Neural cell (in vitro differentiated cells): ENCODE data around the gene PQBP1. TPM values are rescaled to one million over a fixed set of nuclear protein-coding genes. Genes with fewer than 3 reads are reported as not detected.

Experiments used
- H2AFZ ChIP-seq: fragments of 200-600, 300-800 bp; sonication (generic), shearing (Covaris generic); 2 replicates; pipeline ENCODE4 v1.6.0; 2014; ENCODE audit warnings: low read depth, mild to moderate bottlenecking, antibody characterized with exemption, low read length, moderate library complexity
- H3F3A ChIP-seq: fragments of 200-600 bp; shearing (Covaris generic); 2 replicates; pipeline ENCODE4 v1.6.1; 2016; ENCODE audit warnings: mild to moderate bottlenecking, moderate library complexity, mixed read lengths, antibody characterized with exemption, low read length; ENCODE audit not compliant: insufficient read depth, poor library complexity, severe bottlenecking
- H3K27ac ChIP-seq: fragments of 200-600, 300-800 bp; sonication (generic), shearing (Covaris generic); 2 replicates; pipeline ENCODE4 v1.5.1; 2014; ENCODE audit warnings: mild to moderate bottlenecking, low read length, moderate library complexity
- H3K27me3 ChIP-seq: fragments of 300-800, 200-600 bp; sonication (generic), shearing (Covaris generic); 2 replicates; pipeline ENCODE4 v1.6.0; 2014; ENCODE audit warnings: mild to moderate bottlenecking, low read depth, low read length, moderate library complexity; ENCODE audit not compliant: insufficient read depth
- H3K36me3 ChIP-seq: fragments of 300-800, 200-600 bp; sonication (generic), shearing (Covaris generic); 2 replicates; pipeline ENCODE4 v1.5.1; 2014; ENCODE audit warnings: mild to moderate bottlenecking, antibody characterized with exemption, low read length, moderate library complexity; ENCODE audit not compliant: insufficient read depth
- H3K4me2 ChIP-seq: fragments of 300-800, 200-600 bp; sonication (generic), shearing (Covaris generic); 2 replicates; pipeline ENCODE4 v1.6.0; 2014; ENCODE audit warnings: mild to moderate bottlenecking, low read length
- H3K4me3 ChIP-seq: fragments of 300-800, 200-600 bp; sonication (generic), shearing (Covaris generic); 2 replicates; pipeline ENCODE4 v1.5.1; 2014; ENCODE audit warnings: mild to moderate bottlenecking, low read length, moderate library complexity
- H3K79me2 ChIP-seq: fragments of 200-600 bp; shearing (Covaris generic); replicated peaks from 2 replicates; pipeline ENCODE4 v1.6.0; 2014; ENCODE audit warnings: mild to moderate bottlenecking, low read length, moderate library complexity; ENCODE audit not compliant: insufficient read depth
- H3K9ac ChIP-seq: fragments of 300-800, 200-600 bp; sonication (generic), shearing (Covaris generic); 2 replicates; pipeline ENCODE4 v1.6.1; 2016; ENCODE audit warnings: mild to moderate bottlenecking, low read length, mixed read lengths
- H3K9me2 ChIP-seq: fragments of 200-600 bp; shearing (Covaris generic); 2 replicates; pipeline ENCODE4 v1.6.1; 2016; ENCODE audit warnings: mild to moderate bottlenecking, low read length, mixed read lengths; ENCODE audit not compliant: insufficient read depth
- H3K9me3 ChIP-seq: fragments of 200-600, 300-800 bp; sonication (generic), shearing (Covaris generic); 2 replicates; pipeline ENCODE4 v1.6.1; 2016; ENCODE audit warnings: mild to moderate bottlenecking, mixed run types, low read length, moderate library complexity, mixed read lengths
- H4K20me1 ChIP-seq: fragments of 200-600 bp; shearing (Covaris generic); 2 replicates; pipeline ENCODE4 v1.6.1; 2016; ENCODE audit warnings: mild to moderate bottlenecking, mixed run types; ENCODE audit not compliant: insufficient read depth
- EP300 ChIP-seq: fragments of 450-650 bp; conservative IDR thresholded peaks from 2 replicates; pipeline ENCODE4 v1.6.1; 2014; ENCODE audit warnings: antibody characterized with exemption, mild to moderate bottlenecking, moderate library complexity; ENCODE audit not compliant: poor library complexity, severe bottlenecking
- EZH2 ChIP-seq: fragments of 200-600, 300-800 bp; shearing (Covaris generic), sonication (generic); IDR thresholded peaks from 2 replicates; pipeline ENCODE4 v1.6.1; 2014; ENCODE audit warnings: antibody characterized with exemption, low read length, borderline replicate concordance, mild to moderate bottlenecking; ENCODE audit not compliant: insufficient read depth, poor library complexity, severe bottlenecking
- MXI1 ChIP-seq: fragments of 450-650 bp; conservative IDR thresholded peaks from 2 replicates; pipeline ENCODE4 v1.6.1; 2014; ENCODE audit warnings: antibody characterized with exemption, mild to moderate bottlenecking; ENCODE audit not compliant: poor library complexity, severe bottlenecking
- POLR2AphosphoS5 ChIP-seq: IDR thresholded peaks from 2 replicates; pipeline ENCODE4 v1.6.1; 2012
- RAD21 ChIP-seq: fragments of 450-650 bp; conservative IDR thresholded peaks from 2 replicates; pipeline ENCODE4 v1.6.1; 2014; ENCODE audit warnings: antibody characterized with exemption, mild to moderate bottlenecking, moderate library complexity
- SMC3 ChIP-seq: fragments of 450-650 bp; conservative IDR thresholded peaks from 2 replicates; pipeline ENCODE4 v1.6.1; 2014; ENCODE audit warnings: antibody characterized with exemption, mild to moderate bottlenecking, moderate library complexity; ENCODE audit not compliant: poor library complexity
- TAF1 ChIP-seq: IDR thresholded peaks from 2 replicates; pipeline ENCODE4 v1.6.1; 2012; ENCODE audit warnings: low read depth
- polyA plus RNA-seq: library from polyadenylated mRNA; depleted of rRNA; stranded (reverse); fragments of >200 nt; gene quantifications from 2 replicates; pipeline ENCODE4 v1.2.3, GENCODE V29; 2014
- TF ChIP-seq, protein P1 (sequence below): fragments of 450-650 bp; IDR thresholded peaks from 2 replicates; pipeline ENCODE4 v1.5.1; 2014; ENCODE audit warnings: antibody characterized with exemption, mild to moderate bottlenecking, moderate library complexity; ENCODE audit not compliant: poor library complexity, severe bottlenecking
- TF ChIP-seq, protein P2 (sequence below): IDR thresholded peaks from 2 replicates; pipeline ENCODE4 v1.6.1; 2012; ENCODE audit warnings: borderline replicate concordance

The PQBP1 gene
- polyA plus RNA-seq, 1 donor from 2014 or later = 70.8 TPM

DNA sequence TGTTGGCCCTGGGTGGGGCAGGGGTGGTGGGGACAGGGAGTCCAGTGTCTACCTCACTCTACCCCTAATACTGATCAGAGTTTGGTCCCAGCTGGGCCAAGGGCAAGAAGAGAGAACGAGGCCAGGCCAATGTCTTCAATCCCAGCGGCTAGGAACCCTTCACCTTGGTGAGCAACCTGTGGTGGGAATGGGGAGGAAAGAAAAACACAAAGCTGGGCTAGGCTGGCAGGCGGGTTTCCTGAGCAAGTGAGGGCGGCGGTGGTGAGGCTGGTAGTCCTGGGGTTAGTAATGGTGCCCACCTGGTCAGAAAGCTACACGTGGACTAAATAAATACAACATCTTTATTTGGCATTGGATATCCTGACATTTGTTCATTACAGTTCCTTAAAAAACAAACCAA is 5.6 kb downstream of the PQBP1 start:
- H3K27ac ChIP-seq = no peak overlapping the region
- no peaks in the 10 kb centered on the region for H3K79me2 ChIP-seq
- no peak overlapping the region for H2AFZ ChIP-seq
- no peak overlapping the region for H3K9ac ChIP-seq
- H3K4me2 ChIP-seq = no peak overlapping the region
- TF ChIP-seq, protein P1, sequence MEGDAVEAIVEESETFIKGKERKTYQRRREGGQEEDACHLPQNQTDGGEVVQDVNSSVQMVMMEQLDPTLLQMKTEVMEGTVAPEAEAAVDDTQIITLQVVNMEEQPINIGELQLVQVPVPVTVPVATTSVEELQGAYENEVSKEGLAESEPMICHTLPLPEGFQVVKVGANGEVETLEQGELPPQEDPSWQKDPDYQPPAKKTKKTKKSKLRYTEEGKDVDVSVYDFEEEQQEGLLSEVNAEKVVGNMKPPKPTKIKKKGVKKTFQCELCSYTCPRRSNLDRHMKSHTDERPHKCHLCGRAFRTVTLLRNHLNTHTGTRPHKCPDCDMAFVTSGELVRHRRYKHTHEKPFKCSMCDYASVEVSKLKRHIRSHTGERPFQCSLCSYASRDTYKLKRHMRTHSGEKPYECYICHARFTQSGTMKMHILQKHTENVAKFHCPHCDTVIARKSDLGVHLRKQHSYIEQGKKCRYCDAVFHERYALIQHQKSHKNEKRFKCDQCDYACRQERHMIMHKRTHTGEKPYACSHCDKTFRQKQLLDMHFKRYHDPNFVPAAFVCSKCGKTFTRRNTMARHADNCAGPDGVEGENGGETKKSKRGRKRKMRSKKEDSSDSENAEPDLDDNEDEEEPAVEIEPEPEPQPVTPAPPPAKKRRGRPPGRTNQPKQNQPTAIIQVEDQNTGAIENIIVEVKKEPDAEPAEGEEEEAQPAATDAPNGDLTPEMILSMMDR = no peak
- no peak for TF ChIP-seq EZH2
- no peak for TF ChIP-seq TAF1
- no peak for TF ChIP-seq EP300
- TF ChIP-seq SMC3 = no peak
- TF ChIP-seq, protein P2, sequence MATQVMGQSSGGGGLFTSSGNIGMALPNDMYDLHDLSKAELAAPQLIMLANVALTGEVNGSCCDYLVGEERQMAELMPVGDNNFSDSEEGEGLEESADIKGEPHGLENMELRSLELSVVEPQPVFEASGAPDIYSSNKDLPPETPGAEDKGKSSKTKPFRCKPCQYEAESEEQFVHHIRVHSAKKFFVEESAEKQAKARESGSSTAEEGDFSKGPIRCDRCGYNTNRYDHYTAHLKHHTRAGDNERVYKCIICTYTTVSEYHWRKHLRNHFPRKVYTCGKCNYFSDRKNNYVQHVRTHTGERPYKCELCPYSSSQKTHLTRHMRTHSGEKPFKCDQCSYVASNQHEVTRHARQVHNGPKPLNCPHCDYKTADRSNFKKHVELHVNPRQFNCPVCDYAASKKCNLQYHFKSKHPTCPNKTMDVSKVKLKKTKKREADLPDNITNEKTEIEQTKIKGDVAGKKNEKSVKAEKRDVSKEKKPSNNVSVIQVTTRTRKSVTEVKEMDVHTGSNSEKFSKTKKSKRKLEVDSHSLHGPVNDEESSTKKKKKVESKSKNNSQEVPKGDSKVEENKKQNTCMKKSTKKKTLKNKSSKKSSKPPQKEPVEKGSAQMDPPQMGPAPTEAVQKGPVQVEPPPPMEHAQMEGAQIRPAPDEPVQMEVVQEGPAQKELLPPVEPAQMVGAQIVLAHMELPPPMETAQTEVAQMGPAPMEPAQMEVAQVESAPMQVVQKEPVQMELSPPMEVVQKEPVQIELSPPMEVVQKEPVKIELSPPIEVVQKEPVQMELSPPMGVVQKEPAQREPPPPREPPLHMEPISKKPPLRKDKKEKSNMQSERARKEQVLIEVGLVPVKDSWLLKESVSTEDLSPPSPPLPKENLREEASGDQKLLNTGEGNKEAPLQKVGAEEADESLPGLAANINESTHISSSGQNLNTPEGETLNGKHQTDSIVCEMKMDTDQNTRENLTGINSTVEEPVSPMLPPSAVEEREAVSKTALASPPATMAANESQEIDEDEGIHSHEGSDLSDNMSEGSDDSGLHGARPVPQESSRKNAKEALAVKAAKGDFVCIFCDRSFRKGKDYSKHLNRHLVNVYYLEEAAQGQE = no peak
- no peak for TF ChIP-seq RAD21
- TF ChIP-seq MXI1 = no peak
- TF ChIP-seq POLR2AphosphoS5 = no peak
- no peaks in the 10 kb centered on the region for H4K20me1 ChIP-seq
- no peaks in the 10 kb centered on the region for H3K27me3 ChIP-seq
- H3K9me3 ChIP-seq = no peaks in the 10 kb centered on the region
- no peaks in the 10 kb centered on the region for H3K9me2 ChIP-seq
- no peaks in the 10 kb centered on the region for H3F3A ChIP-seq
- no peaks in the 10 kb centered on the region for H3K36me3 ChIP-seq
- no peak overlapping the region for H3K4me3 ChIP-seq

DNA sequence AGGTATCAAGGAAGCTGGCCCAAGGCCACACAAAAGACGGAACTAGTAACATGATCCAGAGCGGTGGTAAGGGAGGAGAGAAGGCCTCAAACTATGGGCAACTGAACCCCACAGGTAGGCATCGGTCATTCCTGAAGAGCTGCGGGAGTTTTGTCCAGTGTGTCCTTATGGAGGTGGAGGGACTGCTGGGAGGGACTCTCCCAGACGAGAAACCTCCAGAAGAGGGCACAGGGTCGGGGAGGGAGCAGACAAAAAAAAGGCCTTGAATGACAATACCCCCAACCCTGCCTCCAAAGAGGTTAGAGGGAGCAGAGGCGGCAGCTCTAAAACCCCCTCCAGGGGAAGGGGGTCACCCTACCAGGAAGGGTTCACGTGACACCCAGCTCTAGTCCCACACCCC is 6.5 kb downstream of the PQBP1 start:
- H3K36me3 ChIP-seq = no peaks in the 10 kb centered on the region
- H3K9me3 ChIP-seq = no peaks in the 10 kb centered on the region
- no peak overlapping the region for H3K9ac ChIP-seq
- TF ChIP-seq, protein P1 = no peak
- TF ChIP-seq RAD21 (no peak), EP300 (no peak)
- no peak overlapping the region for H3K4me2 ChIP-seq
- H4K20me1 ChIP-seq = no peaks in the 10 kb centered on the region
- no peaks in the 10 kb centered on the region for H3F3A ChIP-seq
- H3K27me3 ChIP-seq = no peaks in the 10 kb centered on the region
- no peak overlapping the region for H3K4me3 ChIP-seq
- no peak overlapping the region for H3K27ac ChIP-seq
- no peaks in the 10 kb centered on the region for H3K9me2 ChIP-seq
- no peaks in the 10 kb centered on the region for H3K79me2 ChIP-seq
- H2AFZ ChIP-seq = no peak overlapping the region
